T-helper 17 cell (primary cell): ENCODE measurements around the gene RCN2. TPM values are rescaled to one million over a fixed set of nuclear protein-coding genes. Genes with fewer than 3 reads are reported as not detected.

Experiments
- ATAC-seq: fragments of 150-1000 bp; cut with Tn5 transposase; 2 replicates; pipeline ENCODE4 v1.10.0; 2021; ENCODE audit warnings: mild to moderate bottlenecking, moderate library complexity
- DNase-seq, 3 donors: peaks; one replicate each; pipeline versions ENCODE4 v3.0.0 to v3.0.0-alpha.2; 2020 to 2021
- H3K9me3 ChIP-seq: one replicate; pipeline ENCODE4 v1.7.0; 2013; ENCODE audit warnings: low read length, mild to moderate bottlenecking; ENCODE audit not compliant: control insufficient read depth, poor library complexity, severe bottlenecking
- H3K27ac Mint-ChIP-seq: one replicate; pipeline ENCODE4 v1.8.0; 2022; ENCODE audit warnings: mild to moderate bottlenecking, moderate library complexity, mixed read lengths
- H3K27me3 Mint-ChIP-seq: one replicate; pipeline ENCODE4 v1.8.0; 2022; ENCODE audit warnings: mixed read lengths
- H3K36me3 Mint-ChIP-seq: one replicate; pipeline ENCODE4 v1.8.0; 2022; ENCODE audit warnings: low read depth, mixed read lengths
- H3K4me1 Mint-ChIP-seq: one replicate; pipeline ENCODE4 v1.8.0; 2022; ENCODE audit warnings: mild to moderate bottlenecking, mixed read lengths
- H3K4me3 Mint-ChIP-seq: one replicate; pipeline ENCODE4 v1.8.0; 2022; ENCODE audit warnings: mild to moderate bottlenecking, moderate library complexity, mixed read lengths
- total RNA-seq, 4 donors: library from RNA in 2 of 4; stranded (reverse) in 2 of 4; gene quantifications; one replicate each; pipeline ENCODE4 v1.2.3 and lab custom pipeline; 2022 to 2026

Gene RCN2
- total RNA-seq, 2 donors from 2014 or later: 16.2 to 17.1 TPM

- Mint-ChIP-seq H3K27ac (peak overlapping the region; percentile 94), H3K4me3 (peak overlapping the region; percentile 94), H3K27me3 (peaks cover 2% of the 10 kb centered on the region), H3K4me1 (peaks cover 19% of the 10 kb centered on the region), H3K36me3 (no peaks in the 10 kb centered on the region)
- no peak for ATAC-seq
- no peak for DNase-seq
- no peaks in the 10 kb centered on the region for H3K9me3 ChIP-seq
Measured at GRCh38 chr15:76905855-76906254, 25.7 kb upstream of the RCN2 start.

DNA sequence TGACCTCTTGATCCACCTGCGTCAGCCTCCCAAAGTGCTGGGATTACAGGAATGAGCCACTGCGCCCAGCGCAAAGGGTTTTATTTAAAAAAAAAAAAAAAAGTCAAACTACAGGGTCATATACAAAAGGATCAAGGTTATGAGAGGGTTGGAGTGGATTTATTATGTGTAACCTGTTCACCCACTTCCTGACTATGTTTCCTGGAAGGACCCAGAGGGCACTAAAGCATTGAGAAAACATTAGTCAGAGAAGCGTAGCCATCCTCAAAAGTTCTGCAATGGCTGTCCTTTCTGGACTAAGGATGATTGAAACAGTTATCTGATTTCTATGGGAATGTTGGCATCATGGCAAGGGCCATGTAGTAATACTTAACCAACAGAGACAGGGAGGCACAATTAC, 19.1 kb upstream of the RCN2 start:
- H3K4me1 Mint-ChIP-seq: peaks cover 3% of the 10 kb centered on the region
- ATAC-seq (no peak), DNase-seq (no peak)
- H3K27me3 Mint-ChIP-seq: peaks cover 23% of the 10 kb centered on the region
- H3K9me3 ChIP-seq: no peaks in the 10 kb centered on the region
- no peak overlapping the region for H3K27ac Mint-ChIP-seq
- H3K36me3 Mint-ChIP-seq: no peaks in the 10 kb centered on the region
- no peak overlapping the region for H3K4me3 Mint-ChIP-seq

- no peak overlapping the region for H3K4me3 Mint-ChIP-seq
- H3K27me3 Mint-ChIP-seq: peaks cover 34% of the 10 kb centered on the region
- H3K9me3 ChIP-seq: no peaks in the 10 kb centered on the region
- H3K36me3 Mint-ChIP-seq: no peaks in the 10 kb centered on the region
- no peaks in the 10 kb centered on the region for H3K4me1 Mint-ChIP-seq
- ATAC-seq (no peak), DNase-seq (no peak)
- H3K27ac Mint-ChIP-seq: no peak overlapping the region
Measured at GRCh38 chr15:76913737-76914136, 17.8 kb upstream of the RCN2 start.

- Mint-ChIP-seq H3K36me3 (peaks cover 2% of the 10 kb centered on the region), H3K4me3 (no peak overlapping the region), H3K4me1 (no peaks in the 10 kb centered on the region), H3K27me3 (peaks cover 51% of the 10 kb centered on the region), H3K27ac (no peak overlapping the region)
- ATAC-seq (no peak), DNase-seq (no peak)
- H3K9me3 ChIP-seq: no peaks in the 10 kb centered on the region
Measured at GRCh38 chr15:76916369-76916768, 15.2 kb upstream of the RCN2 start.

- H3K4me3 Mint-ChIP-seq: no peak overlapping the region
- ATAC-seq: no peak
Measured at GRCh38 chr15:76928201-76928600, 3.3 kb upstream of the RCN2 start.

DNA sequence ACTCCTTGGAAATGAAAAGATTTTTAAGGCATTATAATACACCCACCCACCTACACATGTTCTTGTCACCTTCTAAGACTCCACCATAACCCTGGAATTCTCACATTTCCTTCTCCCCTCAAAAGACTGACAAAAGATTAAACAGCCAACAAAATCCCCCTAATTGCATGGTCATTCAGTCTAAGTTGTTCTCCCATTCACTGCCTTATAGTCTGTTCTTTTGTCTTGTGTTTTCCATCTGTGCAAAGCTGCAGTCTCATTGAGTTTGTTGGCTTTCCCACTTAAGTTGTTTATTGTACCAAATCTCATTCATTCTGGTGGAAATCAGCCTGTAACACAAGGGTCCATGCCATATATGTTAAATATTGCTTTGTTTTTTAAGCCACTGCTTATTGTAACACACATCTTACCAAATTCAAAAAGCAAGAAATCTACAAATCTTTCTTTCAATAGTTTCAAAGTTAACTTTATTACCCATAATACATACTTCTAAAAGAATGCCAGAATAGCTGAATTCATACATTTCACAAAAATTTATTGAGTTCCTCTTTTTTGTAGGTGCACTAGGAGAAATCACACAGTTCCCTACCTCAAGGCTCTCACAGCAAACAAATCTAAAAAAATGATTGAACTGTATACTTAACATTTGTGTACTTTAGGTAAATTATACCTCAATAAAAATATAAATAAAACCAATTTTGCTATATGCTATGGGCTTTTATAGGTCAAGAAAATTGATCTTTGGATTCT, 2.4 kb upstream of the RCN2 start:
- H3K9me3 ChIP-seq: no peaks in the 10 kb centered on the region
- Mint-ChIP-seq H3K36me3 (no peaks in the 10 kb centered on the region), H3K4me3 (no peak overlapping the region), H3K27ac (no peak overlapping the region), H3K4me1 (peaks cover 13% of the 10 kb centered on the region), H3K27me3 (peaks cover 10% of the 10 kb centered on the region)
- no peak for ATAC-seq
- DNase-seq: no peak

More at GRCh38 chr15:76928201-76928600, 3.3 kb upstream of the RCN2 start:
- Mint-ChIP-seq H3K27ac (no peak overlapping the region), H3K36me3 (no peaks in the 10 kb centered on the region), H3K27me3 (peaks cover 15% of the 10 kb centered on the region), H3K4me1 (peaks cover 12% of the 10 kb centered on the region)
- no peaks in the 10 kb centered on the region for H3K9me3 ChIP-seq
- DNase-seq: no peak

- peak overlapping the region; percentile 71 for H3K27ac Mint-ChIP-seq
- H3K36me3 Mint-ChIP-seq: no peaks in the 10 kb centered on the region
- peaks cover 9% of the 10 kb centered on the region for H3K27me3 Mint-ChIP-seq
- DNase-seq (no peak), ATAC-seq (no peak)
- peak overlapping the region; percentile 90 for H3K4me3 Mint-ChIP-seq
- peaks cover 16% of the 10 kb centered on the region for H3K4me1 Mint-ChIP-seq
- H3K9me3 ChIP-seq: no peaks in the 10 kb centered on the region
Measured at GRCh38 chr15:76930831-76931396, 635 bp upstream of the RCN2 start.

GRCh38 chr15:76932135-76932966, 802 bp downstream of the RCN2 start:
- no peaks in the 10 kb centered on the region for H3K27me3 Mint-ChIP-seq
- H3K27ac Mint-ChIP-seq: peak overlapping the region; percentile 59
- no peak for DNase-seq

GRCh38 chr15:76935620-76936019, 4.1 kb downstream of the RCN2 start:
- Mint-ChIP-seq H3K36me3 (no peaks in the 10 kb centered on the region), H3K27ac (no peak overlapping the region), H3K27me3 (no peaks in the 10 kb centered on the region), H3K4me3 (peak overlapping the region; percentile 62), H3K4me1 (peaks cover 18% of the 10 kb centered on the region)
- H3K9me3 ChIP-seq: no peaks in the 10 kb centered on the region
- DNase-seq: no peak
- no peak for ATAC-seq

More at GRCh38 chr15:76932135-76932966, 802 bp downstream of the RCN2 start:
- H3K9me3 ChIP-seq: no peaks in the 10 kb centered on the region
- H3K4me3 Mint-ChIP-seq: peak overlapping the region; percentile 90
- ATAC-seq: no peak
- H3K4me1 Mint-ChIP-seq: peaks cover 18% of the 10 kb centered on the region
- H3K36me3 Mint-ChIP-seq: no peaks in the 10 kb centered on the region

GRCh38 chr15:76936671-76937070, 5.1 kb downstream of the RCN2 start:
- Mint-ChIP-seq H3K27ac (no peak overlapping the region), H3K36me3 (no peaks in the 10 kb centered on the region)
- no peak for ATAC-seq

GRCh38 chr15:76938752-76939151, 7.2 kb downstream of the RCN2 start:
- no peaks in the 10 kb centered on the region for H3K9me3 ChIP-seq
- Mint-ChIP-seq H3K27me3 (no peaks in the 10 kb centered on the region), H3K4me3 (no peak overlapping the region), H3K36me3 (peaks cover 2% of the 10 kb centered on the region), H3K27ac (no peak overlapping the region), H3K4me1 (peaks cover 6% of the 10 kb centered on the region)
- no peak for ATAC-seq
- DNase-seq: no peak

More at GRCh38 chr15:76936671-76937070, 5.1 kb downstream of the RCN2 start:
- Mint-ChIP-seq H3K27me3 (no peaks in the 10 kb centered on the region), H3K4me1 (peaks cover 15% of the 10 kb centered on the region), H3K4me3 (no peak overlapping the region)
- no peak for DNase-seq
- H3K9me3 ChIP-seq: no peaks in the 10 kb centered on the region

- DNase-seq (no peak), ATAC-seq (no peak)
- H3K4me1 Mint-ChIP-seq: peaks cover 6% of the 10 kb centered on the region
- peaks cover 6% of the 10 kb centered on the region for H3K36me3 Mint-ChIP-seq
- H3K9me3 ChIP-seq: no peaks in the 10 kb centered on the region
- no peak overlapping the region for H3K4me3 Mint-ChIP-seq
- no peak overlapping the region for H3K27ac Mint-ChIP-seq
- no peaks in the 10 kb centered on the region for H3K27me3 Mint-ChIP-seq
Measured at GRCh38 chr15:76939715-76940114, 8.2 kb downstream of the RCN2 start.

- Mint-ChIP-seq H3K27me3 (no peaks in the 10 kb centered on the region), H3K36me3 (peaks cover 7% of the 10 kb centered on the region), H3K27ac (peak overlapping the region; percentile 32)
Measured at GRCh38 chr15:76941636-76942035, 10.1 kb downstream of the RCN2 start.

More at GRCh38 chr15:76941636-76942035, 10.1 kb downstream of the RCN2 start:
- no peak overlapping the region for H3K4me3 Mint-ChIP-seq
- no peak for DNase-seq
- no peaks in the 10 kb centered on the region for H3K9me3 ChIP-seq
- H3K4me1 Mint-ChIP-seq: peaks cover 5% of the 10 kb centered on the region
- ATAC-seq: no peak
